Liver (tissue), 3 donors: Measurements from ENCODE around the gene MRPL19.

ENCODE experiments used
- EGR1 ChIP-seq, 2 donors: IDR thresholded peaks; 2 replicates each; pipeline ENCODE4 v1.6.1; 2016 to 2018; ENCODE audit warnings: antibody characterized with exemption in 2 of 2, low read depth in 2 of 2
- FOXA2 ChIP-seq: IDR thresholded peaks from 2 replicates; pipeline ENCODE4 v1.6.1; 2016; ENCODE audit warnings: antibody characterized with exemption
- GABPA ChIP-seq, 2 donors: IDR thresholded peaks in 1 of 2; conservative IDR thresholded peaks in 1 of 2; 2 replicates each; pipeline ENCODE4 v1.6.1; 2016; ENCODE audit warnings: antibody characterized with exemption in 2 of 2, mild to moderate bottlenecking in 1 of 2, moderate library complexity in 1 of 2
- JUND ChIP-seq, 2 donors: IDR thresholded peaks; 2 replicates each; pipeline ENCODE4 v1.6.1; 2016; ENCODE audit warnings: antibody characterized with exemption in 2 of 2
- RXRA ChIP-seq, 2 donors: IDR thresholded peaks; 2 replicates each; pipeline ENCODE4 v1.6.1; 2017 to 2018; ENCODE audit warnings: antibody characterized with exemption in 2 of 2, mild to moderate bottlenecking in 1 of 2
- TAF1 ChIP-seq: conservative IDR thresholded peaks from 2 replicates; pipeline ENCODE4 v1.6.1; 2016; ENCODE audit warnings: antibody characterized with exemption, mild to moderate bottlenecking
- YY1 ChIP-seq: IDR thresholded peaks from 2 replicates; pipeline ENCODE4 v1.6.1; 2016; ENCODE audit warnings: antibody characterized with exemption, mild to moderate bottlenecking
- TF ChIP-seq, protein P1 (sequence below): IDR thresholded peaks from 2 replicates; pipeline ENCODE4 v1.6.1; 2016; ENCODE audit warnings: antibody characterized with exemption
- TF ChIP-seq, protein P2 (sequence below): fragments of 150-350 bp; IDR thresholded peaks from 2 replicates; pipeline ENCODE4 v1.5.1; 2017; ENCODE audit warnings: improper control_type of control experiment, low read depth, low read length; ENCODE audit not compliant: missing input control
- TF ChIP-seq, protein P3 (sequence below): IDR thresholded peaks from 2 replicates; pipeline ENCODE4 v1.6.1; 2016; ENCODE audit warnings: antibody characterized with exemption, mild to moderate bottlenecking
- TF ChIP-seq, protein P4 (sequence below): IDR thresholded peaks from 2 replicates; pipeline ENCODE4 v1.6.1; 2016; ENCODE audit warnings: antibody characterized with exemption
- donor health status: healthy.
- donor health status: healthy.

DNA sequence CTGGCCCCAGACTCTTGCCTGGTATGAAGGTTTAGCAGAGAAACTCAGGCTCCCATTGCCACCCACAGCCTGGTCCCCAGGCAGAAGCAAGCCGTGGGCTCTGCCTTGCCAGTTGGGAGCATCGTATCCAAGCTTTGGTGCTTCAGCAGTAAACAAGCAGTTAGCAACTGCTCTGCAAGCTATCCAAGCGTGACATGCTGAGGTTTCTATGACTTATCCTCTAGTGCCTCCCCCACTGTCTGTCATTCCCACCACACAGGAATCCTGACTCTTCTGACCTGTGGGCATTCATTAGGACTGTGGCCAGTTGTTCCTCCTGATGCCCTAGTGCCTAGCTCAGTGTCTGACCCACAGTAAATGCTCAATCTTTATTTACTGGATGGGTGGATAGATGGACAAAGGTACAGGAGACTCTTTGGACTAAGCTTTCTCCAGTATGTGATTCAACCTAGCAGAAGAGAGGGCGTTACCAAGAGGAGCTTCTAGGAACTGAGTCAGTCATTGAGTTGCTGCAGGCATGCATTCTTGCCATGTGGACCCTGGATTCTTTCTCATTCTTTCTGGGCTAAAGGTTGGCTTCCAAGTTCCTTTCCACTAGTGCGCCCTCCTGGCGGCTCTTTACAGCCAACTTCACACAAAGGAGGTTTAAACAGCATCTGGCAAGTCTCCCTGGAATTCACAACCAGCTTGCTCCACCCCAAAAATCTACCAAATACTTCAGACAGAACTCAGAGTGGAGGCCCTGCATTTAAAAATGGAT, 40.6 kb upstream of the MRPL19 start:
- TF ChIP-seq TAF1 (no peak), RXRA (IDR thresholded peaks at IDR 0.05) (peak; percentile 18 to 23), YY1 (no peak), JUND (IDR thresholded peaks at IDR 0.05) (no peak), GABPA (IDR thresholded peaks at IDR 0.05 in 1 of 2, conservative IDR thresholded peaks at IDR 0.05 in 1 of 2) (no peak), FOXA2 (no peak), EGR1 (IDR thresholded peaks at IDR 0.05; ENCODE audit: low read depth in 2 of 2) (no peak)
- TF ChIP-seq, protein P1, sequence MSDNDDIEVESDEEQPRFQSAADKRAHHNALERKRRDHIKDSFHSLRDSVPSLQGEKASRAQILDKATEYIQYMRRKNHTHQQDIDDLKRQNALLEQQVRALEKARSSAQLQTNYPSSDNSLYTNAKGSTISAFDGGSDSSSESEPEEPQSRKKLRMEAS, result no peak
- TF ChIP-seq, protein P2, sequence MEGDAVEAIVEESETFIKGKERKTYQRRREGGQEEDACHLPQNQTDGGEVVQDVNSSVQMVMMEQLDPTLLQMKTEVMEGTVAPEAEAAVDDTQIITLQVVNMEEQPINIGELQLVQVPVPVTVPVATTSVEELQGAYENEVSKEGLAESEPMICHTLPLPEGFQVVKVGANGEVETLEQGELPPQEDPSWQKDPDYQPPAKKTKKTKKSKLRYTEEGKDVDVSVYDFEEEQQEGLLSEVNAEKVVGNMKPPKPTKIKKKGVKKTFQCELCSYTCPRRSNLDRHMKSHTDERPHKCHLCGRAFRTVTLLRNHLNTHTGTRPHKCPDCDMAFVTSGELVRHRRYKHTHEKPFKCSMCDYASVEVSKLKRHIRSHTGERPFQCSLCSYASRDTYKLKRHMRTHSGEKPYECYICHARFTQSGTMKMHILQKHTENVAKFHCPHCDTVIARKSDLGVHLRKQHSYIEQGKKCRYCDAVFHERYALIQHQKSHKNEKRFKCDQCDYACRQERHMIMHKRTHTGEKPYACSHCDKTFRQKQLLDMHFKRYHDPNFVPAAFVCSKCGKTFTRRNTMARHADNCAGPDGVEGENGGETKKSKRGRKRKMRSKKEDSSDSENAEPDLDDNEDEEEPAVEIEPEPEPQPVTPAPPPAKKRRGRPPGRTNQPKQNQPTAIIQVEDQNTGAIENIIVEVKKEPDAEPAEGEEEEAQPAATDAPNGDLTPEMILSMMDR, result no peak
- TF ChIP-seq, protein P3, sequence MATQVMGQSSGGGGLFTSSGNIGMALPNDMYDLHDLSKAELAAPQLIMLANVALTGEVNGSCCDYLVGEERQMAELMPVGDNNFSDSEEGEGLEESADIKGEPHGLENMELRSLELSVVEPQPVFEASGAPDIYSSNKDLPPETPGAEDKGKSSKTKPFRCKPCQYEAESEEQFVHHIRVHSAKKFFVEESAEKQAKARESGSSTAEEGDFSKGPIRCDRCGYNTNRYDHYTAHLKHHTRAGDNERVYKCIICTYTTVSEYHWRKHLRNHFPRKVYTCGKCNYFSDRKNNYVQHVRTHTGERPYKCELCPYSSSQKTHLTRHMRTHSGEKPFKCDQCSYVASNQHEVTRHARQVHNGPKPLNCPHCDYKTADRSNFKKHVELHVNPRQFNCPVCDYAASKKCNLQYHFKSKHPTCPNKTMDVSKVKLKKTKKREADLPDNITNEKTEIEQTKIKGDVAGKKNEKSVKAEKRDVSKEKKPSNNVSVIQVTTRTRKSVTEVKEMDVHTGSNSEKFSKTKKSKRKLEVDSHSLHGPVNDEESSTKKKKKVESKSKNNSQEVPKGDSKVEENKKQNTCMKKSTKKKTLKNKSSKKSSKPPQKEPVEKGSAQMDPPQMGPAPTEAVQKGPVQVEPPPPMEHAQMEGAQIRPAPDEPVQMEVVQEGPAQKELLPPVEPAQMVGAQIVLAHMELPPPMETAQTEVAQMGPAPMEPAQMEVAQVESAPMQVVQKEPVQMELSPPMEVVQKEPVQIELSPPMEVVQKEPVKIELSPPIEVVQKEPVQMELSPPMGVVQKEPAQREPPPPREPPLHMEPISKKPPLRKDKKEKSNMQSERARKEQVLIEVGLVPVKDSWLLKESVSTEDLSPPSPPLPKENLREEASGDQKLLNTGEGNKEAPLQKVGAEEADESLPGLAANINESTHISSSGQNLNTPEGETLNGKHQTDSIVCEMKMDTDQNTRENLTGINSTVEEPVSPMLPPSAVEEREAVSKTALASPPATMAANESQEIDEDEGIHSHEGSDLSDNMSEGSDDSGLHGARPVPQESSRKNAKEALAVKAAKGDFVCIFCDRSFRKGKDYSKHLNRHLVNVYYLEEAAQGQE, result no peak
- TF ChIP-seq, protein P4, sequence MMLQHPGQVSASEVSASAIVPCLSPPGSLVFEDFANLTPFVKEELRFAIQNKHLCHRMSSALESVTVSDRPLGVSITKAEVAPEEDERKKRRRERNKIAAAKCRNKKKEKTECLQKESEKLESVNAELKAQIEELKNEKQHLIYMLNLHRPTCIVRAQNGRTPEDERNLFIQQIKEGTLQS, result no peak
